GM21717 (cell line): ENCODE results near the gene LAMB2.

Experiments used
- ATAC-seq: cut with Tn5 transposase; IDR thresholded peaks from one replicate; pipeline ENCODE4 v1.9.1; 2021; ENCODE audit warnings: mild to moderate bottlenecking, moderate library complexity; ENCODE audit not compliant: unreplicated experiment

The LAMB2 gene

GRCh38 chr3:49122022-49122421, 10.8 kb downstream of the LAMB2 start:
- no peak for ATAC-seq

GRCh38 chr3:49121132-49121736, 11.6 kb downstream of the LAMB2 start:
- no peak for ATAC-seq

- peak; percentile 66 for ATAC-seq
Measured at GRCh38 chr3:49120438-49121131, 12.3 kb downstream of the LAMB2 start, which contains the start of gene USP19. Gene USP19 (minus strand): TSS chr3:49120823. CDS start chr3:49119145, 1,678 bp downstream.

GRCh38 chr3:49120096-49120437, 12.8 kb downstream of the LAMB2 start:
- ATAC-seq, result no peak

GRCh38 chr3:49119439-49119838, 13.4 kb downstream of the LAMB2 start:
- no peak for ATAC-seq

GRCh38 chr3:49119036-49119435, 13.8 kb downstream of the LAMB2 start:
- no peak for ATAC-seq

GRCh38 chr3:49112262-49112661, 20.6 kb downstream of the LAMB2 start:
- ATAC-seq, result no peak

GRCh38 chr3:49111347-49111746, 21.5 kb downstream of the LAMB2 start:
- no peak for ATAC-seq

GRCh38 chr3:49110780-49111179, 22.1 kb downstream of the LAMB2 start:
- no peak for ATAC-seq

GRCh38 chr3:49108346-49108745, 24.5 kb downstream of the LAMB2 start:
- ATAC-seq, result no peak

- peak; percentile 67 for ATAC-seq
Measured at GRCh38 chr3:49104427-49105291, 28.2 kb downstream of the LAMB2 start, which contains the start of gene QARS1. Gene QARS1 (minus strand): TSS chr3:49104757. CDS start chr3:49104733, 24 bp downstream.

GRCh38 chr3:49104052-49104426, 28.8 kb downstream of the LAMB2 start:
- ATAC-seq, result no peak

GRCh38 chr3:49100046-49100615, 32.7 kb downstream of the LAMB2 start:
- ATAC-seq, result no peak

- ATAC-seq, result no peak
Measured at GRCh38 chr3:49098910-49099630, 33.8 kb downstream of the LAMB2 start.

GRCh38 chr3:49098429-49098828, 34.4 kb downstream of the LAMB2 start:
- ATAC-seq, result no peak

GRCh38 chr3:49093853-49094767, 38.7 kb downstream of the LAMB2 start, which contains the start of gene QRICH1:
Gene QRICH1 (minus strand): TSS chr3:49094071. CDS start chr3:49077017, 17,054 bp downstream.
- ATAC-seq, result peak; percentile 73

GRCh38 chr3:49092938-49093852, 39.7 kb downstream of the LAMB2 start:
- peak; percentile 32 for ATAC-seq

GRCh38 chr3:49081429-49081828, 51.4 kb downstream of the LAMB2 start:
- no peak for ATAC-seq
